Measurements from ENCODE around the gene HOXC6. TPM values are rescaled to one million over a fixed set of nuclear protein-coding genes. Genes with fewer than 3 reads are reported as not detected.

Gene HOXC6
- total and polyA plus RNA-seq, 2 of the 8 experiments (the other 6 are each of a cell fraction or from before 2014, with no cell fraction given) = not detected

DNA sequence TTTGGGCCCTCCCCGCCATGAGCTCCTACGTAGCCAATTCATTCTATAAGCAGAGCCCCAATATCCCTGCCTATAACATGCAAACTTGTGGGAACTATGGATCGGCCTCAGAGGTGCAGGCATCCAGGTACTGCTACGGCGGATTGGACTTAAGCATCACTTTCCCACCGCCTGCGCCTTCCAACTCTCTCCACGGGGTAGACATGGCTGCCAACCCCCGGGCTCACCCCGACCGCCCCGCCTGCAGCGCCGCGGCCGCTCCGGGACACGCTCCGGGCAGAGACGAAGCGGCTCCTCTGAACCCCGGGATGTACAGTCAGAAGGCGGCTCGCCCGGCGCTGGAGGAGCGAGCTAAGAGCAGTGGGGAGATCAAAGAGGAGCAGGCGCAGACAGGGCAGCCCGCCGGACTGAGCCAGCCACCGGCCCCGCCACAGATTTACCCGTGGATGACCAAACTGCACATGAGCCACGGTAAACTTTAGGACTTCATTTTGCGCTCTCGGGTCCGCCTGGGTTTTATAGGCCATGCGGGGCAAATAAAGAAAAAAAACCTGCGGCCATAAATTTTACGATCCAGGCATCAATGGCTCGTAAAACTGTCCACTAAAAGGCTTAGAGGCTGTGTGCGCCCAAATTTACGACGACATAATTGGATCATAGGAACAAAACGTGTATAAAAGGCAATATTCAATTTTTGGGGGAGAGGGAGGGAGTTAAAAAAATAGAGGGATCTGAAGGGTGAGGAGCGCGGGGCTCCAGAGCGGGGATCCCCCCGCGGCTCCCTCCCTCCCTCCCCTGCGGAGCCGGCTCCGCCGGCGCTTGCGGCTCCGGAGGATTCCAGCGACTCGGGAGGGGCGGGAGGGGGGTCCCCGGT, 5.1 kb downstream of the HOXC6 start (continued):
- TF ChIP-seq CTBP2 (IDR thresholded peaks at IDR 0.05; ENCODE audit: borderline replicate concordance, insufficient read depth, insufficient read length, low read length) (no peak), BACH1 (IDR thresholded peaks at IDR 0.05; ENCODE audit: low read length) (no peak), SP2 (IDR thresholded peaks at IDR 0.05; ENCODE audit: low read length) (no peak), TAF7 (optimal IDR thresholded peaks at IDR 0.05; ENCODE audit: borderline replicate concordance, low read depth, low read length) (no peak), CEBPB (IDR thresholded peaks at IDR 0.05; ENCODE audit: low read depth, low read length) (no peak), EZH2 (IDR thresholded peaks at IDR 0.05; ENCODE audit: low read depth, low read length, severe bottlenecking) (peak; percentile 85), TBP (IDR thresholded peaks at IDR 0.05; ENCODE audit: low read depth, low read length) (no peak), FOSL1 (IDR thresholded peaks at IDR 0.05; ENCODE audit: insufficient read depth, low read depth, low read length) (no peak), GABPA (IDR thresholded peaks at IDR 0.05; ENCODE audit: borderline replicate concordance, insufficient read depth, low read length) (no peak), MAFK (IDR thresholded peaks at IDR 0.05; ENCODE audit: low read depth, low read length) (no peak), RNF2 (IDR thresholded peaks at IDR 0.05; ENCODE audit: borderline replicate concordance, low read depth, low read length, missing control alignments, poor library complexity, severe bottlenecking) (peak; percentile 94), RFX5 (IDR thresholded peaks at IDR 0.05; ENCODE audit: borderline replicate concordance, low read depth, low read length) (no peak), YY1 (IDR thresholded peaks at IDR 0.05; ENCODE audit: low read depth, low read length) (no peak), SAP30 (IDR thresholded peaks at IDR 0.05; ENCODE audit: insufficient read depth, insufficient replicate concordance, low read length) (no peak), CBX8 (IDR thresholded peaks at IDR 0.05; ENCODE audit: borderline replicate concordance, low read depth, low read length) (peak; percentile 44; the same call in 1 of the 2 replicates), RAD21 (IDR thresholded peaks at IDR 0.05 in 1 of 2, conservative IDR thresholded peaks at IDR 0.05 in 1 of 2; ENCODE audit: low read depth in 2 of 2, low read length in 2 of 2) (no peak)
- TF ChIP-seq, protein P1, sequence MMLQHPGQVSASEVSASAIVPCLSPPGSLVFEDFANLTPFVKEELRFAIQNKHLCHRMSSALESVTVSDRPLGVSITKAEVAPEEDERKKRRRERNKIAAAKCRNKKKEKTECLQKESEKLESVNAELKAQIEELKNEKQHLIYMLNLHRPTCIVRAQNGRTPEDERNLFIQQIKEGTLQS (IDR thresholded peaks at IDR 0.05; ENCODE audit: insufficient read depth, low read depth, low read length) = no peak

All from H1 (cell line).